B cell (primary cell): ENCODE data around the gene EEFSEC. TPM values are rescaled to one million over a fixed set of nuclear protein-coding genes. Genes with fewer than 3 reads are reported as not detected.

Experiments
- ATAC-seq: fragments of 200-7000 bp; cut with Tn5 transposase; one replicate; pipeline ENCODE4 v1.10.0; 2021; ENCODE audit warnings: low read depth, mild to moderate bottlenecking, moderate number of reproducible peaks, moderate library complexity
- CTCF ChIA-PET: fragments of 350-600 bp; sonication (Branson Sonifier 250); formaldehyde crosslinking; loops from one replicate; lab custom pipeline; 2021; ENCODE audit warnings: antibody characterized with exemption, inconsistent platforms; lab: Charles Lee
- POLR2A ChIA-PET: fragments of 350-600 bp; sonication (Branson Sonifier 250); formaldehyde crosslinking; loops from one replicate; lab custom pipeline; 2021; ENCODE audit warnings: antibody characterized with exemption; lab: Charles Lee
- DNase-seq: peaks from one replicate; pipeline ENCODE4 v3.0.0; 2013
- H2AFZ ChIP-seq: 2 replicates; pipeline ENCODE4 v1.6.1; 2012; ENCODE audit warnings: mild to moderate bottlenecking, low read depth, low read length; ENCODE audit not compliant: insufficient read depth, poor library complexity, severe bottlenecking
- H3K27ac ChIP-seq, 2 donors: 1 replicate in 1 of 2; 2 replicates in 1 of 2; pipeline ENCODE4 v1.5.1; 2012 to 2013; ENCODE audit warnings: low read length in 2 of 2, mild to moderate bottlenecking in 2 of 2, moderate library complexity in 1 of 2
- H3K27me3 ChIP-seq, 4 experiments: fragments of 200-600 bp in 1 of 4; sonication (generic) in 1 of 4; replicated peaks in 1 of 4; 1 replicate in 2 of 4; 2 replicates in 2 of 4; pipeline versions ENCODE4 v1.6.1 to v1.7.0; 2013 to 2016; ENCODE audit warnings: low read length in 3 of 4, mild to moderate bottlenecking in 2 of 4, mixed read lengths in 1 of 4, moderate library complexity in 1 of 4; ENCODE audit not compliant: insufficient read depth in 4 of 4, control insufficient read depth in 3 of 4; ENCODE audit errors: control extremely low read depth in 1 of 4
- H3K36me3 ChIP-seq, 2 experiments: replicated peaks in 1 of 2; 1 replicate in 1 of 2; 2 replicates in 1 of 2; pipeline versions ENCODE4 v1.6.1 to v1.7.1; 2013; ENCODE audit warnings: low read length in 1 of 2; ENCODE audit not compliant: insufficient read depth in 2 of 2, control insufficient read depth in 1 of 2; ENCODE audit errors: control extremely low read depth in 1 of 2, extremely low read depth in 1 of 2
- H3K4me1 ChIP-seq, 2 donors: fragments of 200-600 bp in 1 of 2; sonication (generic) in 1 of 2; 1 replicate in 1 of 2; 2 replicates in 1 of 2; pipeline versions ENCODE4 v1.5.1 to v1.6.1; 2013 to 2017; ENCODE audit warnings: low read length in 2 of 2; ENCODE audit not compliant: control insufficient read depth in 2 of 2, insufficient read depth in 2 of 2
- H3K4me2 ChIP-seq: replicated peaks from 2 replicates; pipeline ENCODE3; 2012; ENCODE audit warnings: mild to moderate bottlenecking, low read depth, low read length; ENCODE audit not compliant: poor library complexity, severe bottlenecking
- H3K4me3 ChIP-seq, 5 experiments: fragments of 200-600 bp in 1 of 5; sonication (generic) in 1 of 5; 1 replicate in 3 of 5; 2 replicates in 2 of 5; pipeline versions ENCODE4 v1.5.1 to v1.7.0; 2011 to 2016; ENCODE audit warnings: low read length in 4 of 5, mild to moderate bottlenecking in 4 of 5, low read depth in 2 of 5, control low read depth in 1 of 5, moderate library complexity in 1 of 5; ENCODE audit not compliant: insufficient read depth in 1 of 5; ENCODE audit errors: control extremely low read depth in 1 of 5, extremely low read depth in 1 of 5
- H3K79me2 ChIP-seq: fragments of 200-600 bp; sonication (generic); one replicate; pipeline ENCODE4 v1.6.0; 2016; ENCODE audit warnings: low read length; ENCODE audit not compliant: control insufficient read depth, insufficient read depth
- H3K9ac ChIP-seq: fragments of 200-600 bp; sonication (generic); 2 replicates; pipeline ENCODE4 v1.6.1; 2017; ENCODE audit warnings: mild to moderate bottlenecking, low read length, moderate library complexity
- H3K9me3 ChIP-seq, 3 donors: one replicate each; pipeline versions ENCODE4 v1.6.1 to v1.7.1; 2013; ENCODE audit warnings: low read length in 2 of 3; ENCODE audit not compliant: control insufficient read depth in 2 of 3, insufficient read depth in 1 of 3; ENCODE audit errors: control extremely low read depth in 1 of 3
- H4K20me1 ChIP-seq: 2 replicates; pipeline ENCODE4 v1.6.0; 2012; ENCODE audit warnings: mild to moderate bottlenecking, low read length; ENCODE audit not compliant: insufficient read depth, control insufficient read depth, poor library complexity, severe bottlenecking
- H3K27ac Mint-ChIP-seq: one replicate; pipeline ENCODE4 v1.8.0; 2021; ENCODE audit warnings: mixed read lengths
- H3K27me3 Mint-ChIP-seq: one replicate; pipeline ENCODE4 v1.8.0; 2021; ENCODE audit warnings: mixed read lengths
- H3K4me1 Mint-ChIP-seq: one replicate; pipeline ENCODE4 v1.8.0; 2021; ENCODE audit warnings: mixed read lengths
- H3K4me3 Mint-ChIP-seq: one replicate; pipeline ENCODE4 v1.8.0; 2021; ENCODE audit warnings: mixed read lengths
- H3K9me3 Mint-ChIP-seq: one replicate; pipeline ENCODE4 v1.8.0; 2022; ENCODE audit warnings: mixed read lengths; ENCODE audit not compliant: insufficient read depth
- CTCF ChIP-seq: fragments of 200-600 bp; IDR thresholded peaks from one replicate; pipeline ENCODE4 v1.8.0; 2022; ENCODE audit warnings: antibody characterized with exemption, mild to moderate bottlenecking
- EZH2 ChIP-seq: IDR thresholded peaks from 2 replicates; pipeline ENCODE4 v1.6.1; 2012; ENCODE audit warnings: borderline replicate concordance, low read depth, mild to moderate bottlenecking, moderate library complexity, low read length; ENCODE audit not compliant: insufficient read depth, poor library complexity, severe bottlenecking
- WGBS: methylation state at CpG from one replicate; pipeline ENCODE4 v1.1.5; 2013; ENCODE audit warnings: missing lambda C conversion rate; ENCODE audit not compliant: insufficient coverage; 5-methylcytosine and 5-hydroxymethylcytosine counted together
- intact Hi-C: fragments of 100-400 bp; cut with micrococcal nuclease; formaldehyde crosslinking; loops from one replicate; pipeline ENCODE4 v1.10.0; 2022
- polyA plus RNA-seq: library from polyadenylated mRNA; depleted of rRNA; stranded (reverse); fragments of >200 nt; gene quantifications from 2 replicates; pipeline ENCODE4 v1.2.3, GENCODE V29; 2012
- total RNA-seq, 2 donors: library from RNA; stranded (reverse); fragments of 120-200 nt in 1 of 2; gene quantifications; 1 replicate in 1 of 2; 2 replicates in 1 of 2; pipeline versions ENCODE4 v1.2.3 to v1.2.4, GENCODE V29; 2013 to 2022

The EEFSEC gene
- total and polyA plus RNA-seq, 2 donors (not counting 1 experiment from before 2014, with no cell fraction given): 17.9 to 18.4 TPM

- Histone ChIP-seq H3K9ac (no peak overlapping the region), H3K27me3 (no peaks in the 10 kb centered on the region), H3K4me3 (no peak overlapping the region), H3K4me2 (no peak overlapping the region), H2AFZ (no peak overlapping the region), H3K79me2 (no peaks in the 10 kb centered on the region), H4K20me1 (no peaks in the 10 kb centered on the region), H3K27ac (no peak overlapping the region), H3K9me3 (no peaks in the 10 kb centered on the region), H3K36me3 (peaks cover 0 to 23% of the 10 kb centered on the region in 2 experiments), H3K4me1 (peaks cover 7 to 9% of the 10 kb centered on the region in 2 donors)
- no peak for ATAC-seq
- TF ChIP-seq EZH2 (no peak), CTCF (no peak)
- DNase-seq: no peak
- 99% methylated on average over 12 of the region's 12 CpGs for WGBS
- ChIA-PET CTCF (no interaction called here), POLR2A (no interaction called here)
- Mint-ChIP-seq H3K4me1 (peaks cover 20% of the 10 kb centered on the region), H3K27me3 (no peaks in the 10 kb centered on the region), H3K4me3 (no peak overlapping the region), H3K27ac (no peak overlapping the region), H3K9me3 (no peaks in the 10 kb centered on the region)
- intact Hi-C loops: no loop called here
Measured at GRCh38 chr3:128349963-128350599, 196.8 kb downstream of the EEFSEC start.

DNA sequence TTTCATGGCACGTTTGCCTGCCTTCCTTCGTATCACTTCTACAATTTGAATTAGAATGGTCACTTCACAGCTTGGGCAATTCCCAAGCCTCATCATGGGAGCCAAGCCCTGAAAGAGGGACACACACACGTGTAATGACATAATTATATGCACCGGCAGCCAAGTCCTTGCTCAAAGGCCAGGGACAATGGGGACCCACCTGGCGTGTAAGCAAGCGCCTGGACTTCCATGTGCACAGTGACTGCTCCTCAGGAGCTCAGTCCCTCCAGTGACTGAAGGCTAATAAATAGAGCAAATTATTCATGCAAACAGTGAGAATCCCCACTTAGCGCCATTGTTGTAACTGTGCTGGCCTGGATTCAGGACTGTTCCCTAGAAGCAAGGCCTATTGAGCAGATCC lies 198.3 kb downstream of the EEFSEC start:
- POLR2A ChIA-PET: no interaction called here
- DNase-seq (no peak), ATAC-seq (no peak)
- H3K4me3 Mint-ChIP-seq: no peak overlapping the region
- H3K27me3 Mint-ChIP-seq: no peaks in the 10 kb centered on the region
- no peaks in the 10 kb centered on the region for H3K9me3 ChIP-seq
- no peaks in the 10 kb centered on the region for H3K79me2 ChIP-seq
- H3K4me1 ChIP-seq: peaks cover 7 to 9% of the 10 kb centered on the region in 2 donors
- CTCF ChIA-PET: no interaction called here
- H3K27ac Mint-ChIP-seq: no peak overlapping the region
- TF ChIP-seq EZH2 (no peak), CTCF (no peak)
- no peak overlapping the region for H3K4me3 ChIP-seq
- peaks cover 0 to 23% of the 10 kb centered on the region in 2 experiments for H3K36me3 ChIP-seq
- WGBS: 87% methylated on average over 7 of the region's 7 CpGs
- H4K20me1 ChIP-seq: no peaks in the 10 kb centered on the region
- H3K4me1 Mint-ChIP-seq: peaks cover 20% of the 10 kb centered on the region
- no peak overlapping the region for H3K9ac ChIP-seq
- no peak overlapping the region for H2AFZ ChIP-seq
- no peak overlapping the region for H3K4me2 ChIP-seq
- H3K9me3 Mint-ChIP-seq: no peaks in the 10 kb centered on the region
- intact Hi-C loops: no loop called here
- H3K27me3 ChIP-seq: no peaks in the 10 kb centered on the region
- no peak overlapping the region for H3K27ac ChIP-seq
